Measurements from ENCODE around the gene NANOGP8.

NANOGP8 gene

DNA sequence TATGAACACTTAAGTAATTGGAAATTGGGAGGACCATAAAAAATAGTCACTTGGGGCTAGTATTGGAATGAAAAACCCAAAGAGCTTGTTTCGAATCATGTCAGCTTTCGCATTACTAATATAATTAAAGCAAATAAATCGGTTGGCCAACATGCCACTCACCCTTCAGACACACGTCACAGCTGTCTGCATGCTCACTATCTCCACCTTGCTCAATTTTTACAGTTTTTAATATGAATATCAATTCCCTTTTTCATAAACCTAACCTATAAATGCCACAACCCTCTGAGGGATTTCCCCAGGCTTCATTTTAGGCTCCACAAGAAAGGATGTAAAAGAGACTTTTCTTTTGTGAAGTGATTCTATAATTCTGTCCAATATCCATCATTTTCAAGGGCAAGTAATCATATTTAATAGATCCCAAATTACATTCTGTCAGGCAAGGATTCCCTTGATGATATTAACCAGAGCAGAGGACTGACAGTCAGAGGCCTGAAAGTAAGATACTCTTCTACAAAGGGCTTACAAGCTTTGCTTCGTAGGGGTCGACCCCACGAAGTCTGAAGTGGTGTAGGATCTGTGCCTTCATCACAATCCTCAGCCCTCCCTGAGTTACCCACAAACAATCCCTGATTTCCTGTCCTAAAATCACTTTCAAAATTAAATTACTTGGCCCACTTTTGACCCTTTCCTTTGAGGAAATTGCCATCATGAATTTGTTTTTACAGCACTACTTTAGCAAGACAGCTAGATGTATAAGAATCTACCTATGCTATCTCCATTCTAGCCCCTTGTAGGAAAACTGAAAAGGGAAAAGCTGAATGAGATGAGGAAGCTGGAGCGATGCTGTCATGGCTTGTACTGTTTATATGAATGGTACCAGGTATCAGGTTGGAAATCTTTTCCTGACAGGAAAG, 44.5 kb downstream of the NANOGP8 start:
- FAIRE-seq (no peak), DNase-seq (ENCODE audit: insufficient read length, low spot score) (no peak)
- TF ChIP-seq, protein P1, sequence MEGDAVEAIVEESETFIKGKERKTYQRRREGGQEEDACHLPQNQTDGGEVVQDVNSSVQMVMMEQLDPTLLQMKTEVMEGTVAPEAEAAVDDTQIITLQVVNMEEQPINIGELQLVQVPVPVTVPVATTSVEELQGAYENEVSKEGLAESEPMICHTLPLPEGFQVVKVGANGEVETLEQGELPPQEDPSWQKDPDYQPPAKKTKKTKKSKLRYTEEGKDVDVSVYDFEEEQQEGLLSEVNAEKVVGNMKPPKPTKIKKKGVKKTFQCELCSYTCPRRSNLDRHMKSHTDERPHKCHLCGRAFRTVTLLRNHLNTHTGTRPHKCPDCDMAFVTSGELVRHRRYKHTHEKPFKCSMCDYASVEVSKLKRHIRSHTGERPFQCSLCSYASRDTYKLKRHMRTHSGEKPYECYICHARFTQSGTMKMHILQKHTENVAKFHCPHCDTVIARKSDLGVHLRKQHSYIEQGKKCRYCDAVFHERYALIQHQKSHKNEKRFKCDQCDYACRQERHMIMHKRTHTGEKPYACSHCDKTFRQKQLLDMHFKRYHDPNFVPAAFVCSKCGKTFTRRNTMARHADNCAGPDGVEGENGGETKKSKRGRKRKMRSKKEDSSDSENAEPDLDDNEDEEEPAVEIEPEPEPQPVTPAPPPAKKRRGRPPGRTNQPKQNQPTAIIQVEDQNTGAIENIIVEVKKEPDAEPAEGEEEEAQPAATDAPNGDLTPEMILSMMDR (IDR thresholded peaks at IDR 0.05; ENCODE audit: insufficient read depth, missing control alignments), result no peak

DNA sequence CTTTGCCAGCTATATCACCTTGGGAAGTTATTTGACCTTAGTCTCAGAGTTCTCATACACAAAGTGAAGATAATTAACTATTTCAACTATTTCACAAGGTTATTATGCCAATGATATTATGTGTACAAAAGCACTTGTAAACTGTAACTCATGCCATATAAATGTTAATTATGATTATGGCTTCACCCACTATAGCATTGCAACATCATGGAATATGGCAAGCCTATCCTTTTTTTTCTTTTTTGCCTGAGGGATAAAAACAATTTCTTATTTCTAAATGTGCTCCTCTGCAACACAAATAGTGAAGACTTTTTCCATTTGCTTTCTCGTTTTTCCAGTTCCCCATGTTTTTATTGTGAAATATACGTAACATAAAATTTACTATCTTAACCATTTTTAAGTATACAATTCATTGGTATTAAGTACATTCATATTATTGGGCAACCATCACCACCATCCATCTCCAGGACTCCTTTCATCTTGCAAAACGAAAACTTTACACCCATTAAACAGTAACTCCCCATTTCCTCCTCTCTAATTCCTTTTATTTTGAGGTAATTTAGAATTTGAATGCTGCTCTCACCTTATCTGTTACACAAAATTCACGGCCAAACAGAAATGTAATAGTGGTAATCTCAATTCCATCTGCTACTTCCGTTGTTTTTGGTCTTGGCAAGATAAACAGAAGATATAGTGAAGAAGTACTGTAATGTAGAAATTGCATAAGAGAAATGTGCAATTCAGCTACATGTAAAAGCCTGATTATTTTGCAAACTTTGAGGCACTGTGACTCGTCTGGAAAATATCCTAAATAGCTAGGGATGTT, 46.3 kb downstream of the NANOGP8 start:
- no peak for DNase-seq (ENCODE audit: insufficient read length, low spot score)
- no peak for FAIRE-seq
- TF ChIP-seq, protein P1 (IDR thresholded peaks at IDR 0.05; ENCODE audit: insufficient read depth, missing control alignments), result no peak

Measured in D721Med (cell line).